Glutamatergic neuron (in vitro differentiated cells): ENCODE data around the gene ATF4. TPM values are rescaled to one million over a fixed set of nuclear protein-coding genes. Genes with fewer than 3 reads are reported as not detected.
A peak's percentile ranks its signal among the peaks of the same experiment; 100 is the strongest.

Experiments
- DNase-seq: peaks from one replicate; pipeline ENCODE4 v3.0.0; 2022
- H3K27ac Mint-ChIP-seq: one replicate; pipeline ENCODE4 v1.8.0; 2020; ENCODE audit warnings: mild to moderate bottlenecking, mixed read lengths, inconsistent platforms; ENCODE audit not compliant: unreplicated experiment
- H3K27me3 Mint-ChIP-seq: one replicate; pipeline ENCODE4 v1.8.0; 2020; ENCODE audit warnings: mild to moderate bottlenecking, moderate library complexity, mixed read lengths, inconsistent platforms; ENCODE audit not compliant: unreplicated experiment
- H3K36me3 Mint-ChIP-seq: one replicate; pipeline ENCODE4 v1.8.0; 2020; ENCODE audit warnings: mild to moderate bottlenecking, mixed read lengths, inconsistent platforms; ENCODE audit not compliant: unreplicated experiment
- H3K4me1 Mint-ChIP-seq: one replicate; pipeline ENCODE4 v1.8.0; 2020; ENCODE audit warnings: mild to moderate bottlenecking, low read depth, mixed read lengths, inconsistent platforms; ENCODE audit not compliant: unreplicated experiment
- H3K4me3 Mint-ChIP-seq: one replicate; pipeline ENCODE4 v1.8.0; 2020; ENCODE audit warnings: mild to moderate bottlenecking, mixed read lengths, inconsistent platforms; ENCODE audit not compliant: unreplicated experiment
- H3K9me3 Mint-ChIP-seq: one replicate; pipeline ENCODE4 v1.8.0; 2020; ENCODE audit warnings: mild to moderate bottlenecking, moderate library complexity, mixed read lengths, inconsistent platforms; ENCODE audit not compliant: unreplicated experiment
- CTCF ChIP-seq: fragments of 200-600 bp; sonication (generic); IDR thresholded peaks from one replicate; pipeline ENCODE4 v1.5.0; 2021; ENCODE audit not compliant: partially characterized antibody, unreplicated experiment
- total RNA-seq: library from RNA; stranded (reverse); fragmentation: NEBNext Ultra II Directional; extraction: Animal tissue kit (Norgen Biotek cat#: 25700); gene quantifications from one replicate; pipeline ENCODE4 v1.2.1, GENCODE V29; 2021; ENCODE audit not compliant: unreplicated experiment

Gene ATF4
- total RNA-seq, 1 donor from 2014 or later = 509 TPM

GRCh38 chr22:39498368-39498767, 22.0 kb upstream of the ATF4 start:
- Mint-ChIP-seq H3K4me3 (no peak overlapping the region), H3K27ac (no peak overlapping the region), H3K9me3 (peaks cover 11% of the 10 kb centered on the region), H3K27me3 (peaks cover 7% of the 10 kb centered on the region), H3K4me1 (peaks cover 3% of the 10 kb centered on the region), H3K36me3 (no peaks in the 10 kb centered on the region)
- no peak for TF ChIP-seq CTCF
- DNase-seq = no peak

GRCh38 chr22:39498802-39499201, 21.6 kb upstream of the ATF4 start:
- peaks cover 7% of the 10 kb centered on the region for H3K4me1 Mint-ChIP-seq
- H3K4me3 Mint-ChIP-seq = peak overlapping the region; percentile 4
- H3K36me3 Mint-ChIP-seq = no peaks in the 10 kb centered on the region
- peaks cover 9% of the 10 kb centered on the region for H3K9me3 Mint-ChIP-seq
- no peak for TF ChIP-seq CTCF
- peaks cover 3% of the 10 kb centered on the region for H3K27me3 Mint-ChIP-seq
- DNase-seq = no peak
- no peak overlapping the region for H3K27ac Mint-ChIP-seq

- DNase-seq = no peak
- H3K4me1 Mint-ChIP-seq = peaks cover 7% of the 10 kb centered on the region
- no peak overlapping the region for H3K27ac Mint-ChIP-seq
- H3K36me3 Mint-ChIP-seq = no peaks in the 10 kb centered on the region
- peaks cover 6% of the 10 kb centered on the region for H3K9me3 Mint-ChIP-seq
- TF ChIP-seq CTCF = no peak
- H3K4me3 Mint-ChIP-seq = no peak overlapping the region
- H3K27me3 Mint-ChIP-seq = peaks cover 3% of the 10 kb centered on the region
These were observed 20.3 kb upstream of the ATF4 start for GRCh38 chr22:39500101-39500500.

- Mint-ChIP-seq H3K9me3 (peaks cover 5% of the 10 kb centered on the region), H3K4me1 (peaks cover 7% of the 10 kb centered on the region), H3K27me3 (peaks cover 7% of the 10 kb centered on the region)
These were observed 18.7 kb upstream of the ATF4 start for GRCh38 chr22:39501644-39502108.

More at GRCh38 chr22:39501644-39502108, 18.7 kb upstream of the ATF4 start:
- no peak for TF ChIP-seq CTCF
- Mint-ChIP-seq H3K4me3 (peak overlapping the region; percentile 97), H3K27ac (peak overlapping the region; percentile 78), H3K36me3 (peaks cover 6% of the 10 kb centered on the region)
- DNase-seq = no peak
